Hepatocyte (in vitro differentiated cells): ENCODE data around the gene ITGAD. TPM values are rescaled to one million over a fixed set of nuclear protein-coding genes. Genes with fewer than 3 reads are reported as not detected.

ENCODE experiments used
- DNase-seq: peaks from one replicate; pipeline ENCODE4 v3.0.0-alpha.2; 2016; ENCODE audit warnings: low spot score
- H2AFZ ChIP-seq: fragments of 200-600 bp; sonication (generic); 2 replicates; pipeline ENCODE4 v1.6.0; 2016; ENCODE audit warnings: antibody characterized with exemption, mild to moderate bottlenecking
- H3K27ac ChIP-seq: fragments of 200-600 bp; sonication (generic); 2 replicates; pipeline ENCODE4 v1.5.1; 2016; ENCODE audit warnings: mild to moderate bottlenecking
- H3K27me3 ChIP-seq: fragments of 200-600 bp; sonication (generic); 2 replicates; pipeline ENCODE4 v1.6.1; 2016
- H3K36me3 ChIP-seq: fragments of 200-600 bp; sonication (generic); replicated peaks from 2 replicates; pipeline ENCODE4 v1.5.1; 2016; ENCODE audit warnings: low read depth; ENCODE audit not compliant: insufficient read depth
- H3K4me1 ChIP-seq: fragments of 200-600 bp; sonication (generic); 2 replicates; pipeline ENCODE4 v1.5.1; 2016; ENCODE audit warnings: mild to moderate bottlenecking, moderate library complexity; ENCODE audit not compliant: insufficient read depth
- H3K4me2 ChIP-seq: fragments of 200-600 bp; sonication (generic); 2 replicates; pipeline ENCODE4 v1.6.0; 2016
- H3K4me3 ChIP-seq: fragments of 200-600 bp; sonication (generic); 2 replicates; pipeline ENCODE4 v1.5.1; 2016; ENCODE audit warnings: mild to moderate bottlenecking
- H3K79me2 ChIP-seq: fragments of 200-600 bp; sonication (generic); 2 replicates; pipeline ENCODE4 v1.6.0; 2017; ENCODE audit warnings: mild to moderate bottlenecking
- H3K9me2 ChIP-seq: fragments of 200-600 bp; sonication (generic); replicated peaks from 2 replicates; pipeline ENCODE4 v1.6.0; 2017; ENCODE audit warnings: mild to moderate bottlenecking; ENCODE audit not compliant: insufficient read depth
- H3K9me3 ChIP-seq: fragments of 200-600 bp; sonication (generic); 2 replicates; pipeline ENCODE4 v1.5.1; 2016; ENCODE audit warnings: low read depth, mild to moderate bottlenecking
- H4K20me1 ChIP-seq: fragments of 200-600 bp; sonication (generic); 2 replicates; pipeline ENCODE4 v1.6.0; 2016; ENCODE audit warnings: mild to moderate bottlenecking; ENCODE audit not compliant: insufficient read depth, poor library complexity, severe bottlenecking
- EZH2 ChIP-seq: fragments of 200-600 bp; sonication (generic); IDR thresholded peaks from 2 replicates; pipeline ENCODE4 v1.6.1; 2016; ENCODE audit warnings: antibody characterized with exemption, mild to moderate bottlenecking, borderline replicate concordance
- EZH2phosphoT487 ChIP-seq: fragments of 200-600 bp; sonication (generic); IDR thresholded peaks from one replicate; pipeline ENCODE4 v1.6.1; 2018; ENCODE audit warnings: antibody characterized with exemption, mild to moderate bottlenecking, low read depth, moderate library complexity; ENCODE audit not compliant: unreplicated experiment, severe bottlenecking
- WGBS: methylation state at CpG from one replicate; pipeline ENCODE4 v1.1.6; 2016; ENCODE audit warnings: low lambda C conversion rate; ENCODE audit errors: missing lambda C conversion rate; 5-methylcytosine and 5-hydroxymethylcytosine counted together
- polyA plus RNA-seq: library from polyadenylated mRNA; unstranded; fragments of >200 nt; fragmentation: Nextera tagmentation; extraction: Ambion mirVana; gene quantifications from 2 replicates; pipeline ENCODE4 v1.2.1, GENCODE V29; 2016
- total RNA-seq: library from RNA; depleted of rRNA; stranded (reverse); fragments of >200 nt; gene quantifications from 2 replicates; pipeline ENCODE4 v1.2.3, GENCODE V29; 2014
- TF ChIP-seq, protein P1 (sequence below): fragments of 200-600 bp; sonication (generic); IDR thresholded peaks from 2 replicates; pipeline ENCODE4 v1.5.1; 2016; ENCODE audit warnings: antibody characterized with exemption, mild to moderate bottlenecking; ENCODE audit not compliant: poor library complexity

Gene ITGAD
- total and polyA plus RNA-seq, 2 experiments from 2014 or later, result not detected

- Histone ChIP-seq H3K4me1 (no peaks in the 10 kb centered on the region), H3K4me3 (no peak overlapping the region), H3K36me3 (no peaks in the 10 kb centered on the region), H2AFZ (no peak overlapping the region), H3K79me2 (no peaks in the 10 kb centered on the region), H3K9me3 (no peaks in the 10 kb centered on the region), H3K27ac (no peak overlapping the region), H3K27me3 (no peaks in the 10 kb centered on the region), H3K4me2 (no peak overlapping the region), H3K9me2 (no peaks in the 10 kb centered on the region), H4K20me1 (no peaks in the 10 kb centered on the region)
- WGBS, result 86% methylated on average over 25 of the region's 28 CpGs
- TF ChIP-seq EZH2phosphoT487 (no peak), EZH2 (no peak)
- TF ChIP-seq, protein P1, sequence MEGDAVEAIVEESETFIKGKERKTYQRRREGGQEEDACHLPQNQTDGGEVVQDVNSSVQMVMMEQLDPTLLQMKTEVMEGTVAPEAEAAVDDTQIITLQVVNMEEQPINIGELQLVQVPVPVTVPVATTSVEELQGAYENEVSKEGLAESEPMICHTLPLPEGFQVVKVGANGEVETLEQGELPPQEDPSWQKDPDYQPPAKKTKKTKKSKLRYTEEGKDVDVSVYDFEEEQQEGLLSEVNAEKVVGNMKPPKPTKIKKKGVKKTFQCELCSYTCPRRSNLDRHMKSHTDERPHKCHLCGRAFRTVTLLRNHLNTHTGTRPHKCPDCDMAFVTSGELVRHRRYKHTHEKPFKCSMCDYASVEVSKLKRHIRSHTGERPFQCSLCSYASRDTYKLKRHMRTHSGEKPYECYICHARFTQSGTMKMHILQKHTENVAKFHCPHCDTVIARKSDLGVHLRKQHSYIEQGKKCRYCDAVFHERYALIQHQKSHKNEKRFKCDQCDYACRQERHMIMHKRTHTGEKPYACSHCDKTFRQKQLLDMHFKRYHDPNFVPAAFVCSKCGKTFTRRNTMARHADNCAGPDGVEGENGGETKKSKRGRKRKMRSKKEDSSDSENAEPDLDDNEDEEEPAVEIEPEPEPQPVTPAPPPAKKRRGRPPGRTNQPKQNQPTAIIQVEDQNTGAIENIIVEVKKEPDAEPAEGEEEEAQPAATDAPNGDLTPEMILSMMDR, result no peak
- no peak for DNase-seq
Observed at GRCh38 chr16:31361201-31362110, 31.7 kb upstream of the ITGAD start.

DNA sequence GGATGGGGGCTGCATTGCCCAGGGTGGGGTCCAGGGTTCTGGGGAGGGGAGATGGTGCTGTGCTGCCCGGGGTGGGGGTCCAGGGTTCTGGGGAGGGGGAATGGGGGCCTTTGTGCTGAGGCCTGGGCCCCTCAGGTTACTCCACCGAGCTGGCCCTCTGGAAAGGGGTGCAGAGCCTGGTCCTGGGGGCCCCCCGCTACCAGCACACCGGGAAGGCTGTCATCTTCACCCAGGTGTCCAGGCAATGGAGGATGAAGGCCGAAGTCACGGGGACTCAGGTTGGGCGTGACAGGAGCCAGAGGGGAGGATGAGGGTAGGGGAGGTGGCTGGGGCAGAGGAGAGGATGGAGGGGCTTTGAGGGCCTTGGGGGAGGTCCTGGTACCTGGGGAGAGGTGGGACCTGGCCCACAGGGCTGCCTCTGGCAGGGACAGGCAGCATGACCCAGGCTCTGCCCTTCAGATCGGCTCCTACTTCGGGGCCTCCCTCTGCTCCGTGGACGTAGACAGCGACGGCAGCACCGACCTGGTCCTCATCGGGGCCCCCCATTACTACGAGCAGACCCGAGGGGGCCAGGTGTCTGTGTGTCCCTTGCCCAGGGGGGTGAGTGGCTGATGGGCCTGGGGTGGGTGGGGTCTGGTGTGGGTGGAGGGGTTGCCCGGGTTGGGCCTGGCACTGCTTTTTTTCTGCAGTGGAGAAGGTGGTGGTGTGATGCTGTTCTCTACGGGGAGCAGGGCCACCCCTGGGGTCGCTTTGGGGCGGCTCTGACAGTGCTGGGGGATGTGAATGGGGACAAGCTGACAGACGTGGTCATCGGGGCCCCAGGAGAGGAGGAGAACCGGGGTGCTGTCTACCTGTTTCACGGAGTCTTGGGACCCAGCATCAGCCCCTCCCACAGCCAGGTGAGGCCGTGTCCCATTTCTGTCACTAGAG, 30.4 kb upstream of the ITGAD start:
- TF ChIP-seq, protein P1, result no peak
- H4K20me1 ChIP-seq, result no peaks in the 10 kb centered on the region
- H3K4me1 ChIP-seq, result no peaks in the 10 kb centered on the region
- H2AFZ ChIP-seq, result no peak overlapping the region
- WGBS, result 87% methylated on average over 14 of the region's 26 CpGs
- no peaks in the 10 kb centered on the region for H3K36me3 ChIP-seq
- H3K79me2 ChIP-seq, result no peaks in the 10 kb centered on the region
- H3K9me3 ChIP-seq, result no peaks in the 10 kb centered on the region
- no peaks in the 10 kb centered on the region for H3K27me3 ChIP-seq
- H3K4me2 ChIP-seq, result no peak overlapping the region
- no peak overlapping the region for H3K27ac ChIP-seq
- H3K4me3 ChIP-seq, result no peak overlapping the region
- no peak for DNase-seq
- H3K9me2 ChIP-seq, result no peaks in the 10 kb centered on the region

DNA sequence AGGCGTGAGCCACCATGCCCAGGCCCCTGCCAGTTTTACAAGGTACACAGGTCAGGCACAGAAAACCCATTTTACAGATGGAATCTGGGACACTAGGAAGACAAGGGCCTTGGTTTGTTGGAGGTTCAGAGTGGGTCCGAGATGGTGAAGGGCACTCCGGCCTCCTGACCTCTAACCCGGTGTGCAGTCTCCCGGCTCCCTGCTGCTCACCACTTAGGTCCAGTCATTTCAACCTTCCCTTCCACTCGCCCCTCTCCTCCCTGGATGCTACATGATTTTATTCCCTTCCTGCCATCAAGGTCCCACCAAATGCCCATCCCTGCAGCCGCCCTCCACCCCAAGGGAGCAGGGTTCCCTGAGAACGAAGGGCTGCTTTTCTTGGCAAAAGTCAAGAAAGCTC, 29.4 kb upstream of the ITGAD start:
- Histone ChIP-seq H3K4me2 (no peak overlapping the region), H4K20me1 (no peaks in the 10 kb centered on the region), H3K9me3 (no peaks in the 10 kb centered on the region), H3K4me3 (no peak overlapping the region), H3K4me1 (no peaks in the 10 kb centered on the region), H3K36me3 (no peaks in the 10 kb centered on the region), H3K27ac (no peak overlapping the region), H3K79me2 (no peaks in the 10 kb centered on the region), H3K27me3 (no peaks in the 10 kb centered on the region), H3K9me2 (no peaks in the 10 kb centered on the region), H2AFZ (no peak overlapping the region)
- 91% methylated on average over 8 of the region's 8 CpGs for WGBS
- TF ChIP-seq EZH2phosphoT487 (no peak), EZH2 (no peak)
- TF ChIP-seq, protein P1, result no peak
- no peak for DNase-seq
